Keratinocyte (primary cell): Measurements from ENCODE around the gene DNAJC22. TPM values are rescaled to one million over a fixed set of nuclear protein-coding genes. Genes with fewer than 3 reads are reported as not detected.

Experiments used
- DNase-seq: peaks from one replicate; pipeline ENCODE4 v3.0.0-alpha.2; 2011; ENCODE audit warnings: low read depth, missing footprints, low spot score
- FAIRE-seq: peaks from 2 replicates; lab custom pipeline; 2011; peaks lifted over from hg19 to GRCh38; lab: Jason Lieb, UNC
- H2AFZ ChIP-seq: 2 replicates; pipeline ENCODE4 v1.6.0; 2012; ENCODE audit warnings: low read length, control low read depth, inconsistent platforms; ENCODE audit not compliant: control insufficient read depth
- H3K27ac ChIP-seq: 2 replicates; pipeline ENCODE4 v1.5.1; 2011; ENCODE audit warnings: low read length; ENCODE audit not compliant: control insufficient read depth, insufficient read depth
- H3K27me3 ChIP-seq: 3 replicates; pipeline ENCODE4 v1.6.0; 2011; ENCODE audit warnings: low read length; ENCODE audit not compliant: control insufficient read depth, insufficient read depth; ENCODE audit errors: extremely low read depth
- H3K36me3 ChIP-seq, 2 experiments: 2 replicates in 1 of 2; 3 replicates in 1 of 2; pipeline ENCODE4 v1.5.1; 2011; ENCODE audit warnings: low read length in 2 of 2, mild to moderate bottlenecking in 1 of 2; ENCODE audit not compliant: control insufficient read depth in 2 of 2, insufficient read depth in 2 of 2; ENCODE audit errors: extremely low read depth in 1 of 2
- H3K4me1 ChIP-seq: 3 replicates; pipeline ENCODE4 v1.5.1; 2011; ENCODE audit warnings: low read length; ENCODE audit not compliant: control insufficient read depth, insufficient read depth; ENCODE audit errors: extremely low read depth
- H3K4me2 ChIP-seq: 3 replicates; pipeline ENCODE4 v1.6.0; 2011; ENCODE audit warnings: low read depth, low read length; ENCODE audit not compliant: control insufficient read depth, insufficient read depth; ENCODE audit errors: extremely low read depth
- H3K4me3 ChIP-seq, 3 experiments: fragments of 200-600 bp in 1 of 3; sonication (generic) in 1 of 3; 2 replicates in 2 of 3; 3 replicates in 1 of 3; pipeline ENCODE4 v1.5.1; 2011 to 2016; ENCODE audit warnings: low read length in 3 of 3, mild to moderate bottlenecking in 3 of 3, control low read depth in 2 of 3, inconsistent platforms in 1 of 3, low read depth in 1 of 3, mixed read lengths in 1 of 3, mixed run types in 1 of 3, moderate library complexity in 1 of 3; ENCODE audit not compliant: control insufficient read depth in 2 of 3, insufficient read depth in 2 of 3; ENCODE audit errors: extremely low read depth in 1 of 3
- H3K79me2 ChIP-seq: 2 replicates; pipeline ENCODE4 v1.6.0; 2012; ENCODE audit warnings: low read length; ENCODE audit not compliant: control insufficient read depth, insufficient read depth
- H3K9ac ChIP-seq: 3 replicates; pipeline ENCODE4 v1.6.0; 2011; ENCODE audit warnings: low read length; ENCODE audit not compliant: control insufficient read depth, insufficient read depth; ENCODE audit errors: extremely low read depth
- H3K9me1 ChIP-seq: 3 replicates; pipeline ENCODE4 v1.6.0; 2011; ENCODE audit warnings: low read length; ENCODE audit not compliant: control insufficient read depth, insufficient read depth; ENCODE audit errors: extremely low read depth
- H3K9me3 ChIP-seq: 2 replicates; pipeline ENCODE4 v1.5.1; 2012; ENCODE audit warnings: low read depth, low read length; ENCODE audit not compliant: control insufficient read depth
- H4K20me1 ChIP-seq: 3 replicates; pipeline ENCODE4 v1.6.0; 2011; ENCODE audit warnings: low read length; ENCODE audit not compliant: control insufficient read depth, insufficient read depth; ENCODE audit errors: extremely low read depth
- CTCF ChIP-seq, 3 experiments: IDR thresholded peaks in 1 of 3; conservative IDR thresholded peaks in 1 of 3; optimal IDR thresholded peaks in 1 of 3; 2 replicates in 2 of 3; 3 replicates in 1 of 3; pipeline versions ENCODE3 to v1.5.1; 2011; ENCODE audit warnings: low read length in 3 of 3, mild to moderate bottlenecking in 3 of 3, moderate library complexity in 2 of 3, control low read depth in 1 of 3, inconsistent platforms in 1 of 3; ENCODE audit not compliant: insufficient read depth in 2 of 3; ENCODE audit errors: extremely low read depth in 1 of 3
- EZH2 ChIP-seq: IDR thresholded peaks from one replicate; pipeline ENCODE4 v1.6.1; 2012; ENCODE audit warnings: inconsistent platforms, mild to moderate bottlenecking, low read length, moderate library complexity
- dilution Hi-C: fragments of 300-500 bp; cut with MboI; formaldehyde crosslinking; loops from one replicate; pipeline ENCODE4 v1.7.0; 2020; ENCODE audit warnings: low sequenced_read_pairs; ENCODE audit not compliant: extremely low pct_ligation_motif_present
- polyA plus RNA-seq, 5 experiments: library from polyadenylated mRNA; depleted of rRNA in 3 of 5; stranded (reverse) in 3 of 5; stranded (forward) in 1 of 5; unstranded in 1 of 5; fragments of >200 nt; gene quantifications; 1 replicate in 1 of 5; 2 replicates in 3 of 5; 3 replicates in 1 of 5; pipeline versions ENCODE4 v1.2.1 to v1.2.3, GENCODE V29; 2011 to 2012; ENCODE audit warnings: missing spikeins in 2 of 5, low read depth in 1 of 5, low replicate concordance in 1 of 5

DNAJC22 gene
- polyA plus RNA-seq, 1 donor (not counting 4 experiments of a cell fraction or from before 2014, with no cell fraction given) = not detected

- no peak overlapping the region for H3K4me2 ChIP-seq
These were observed 42.5 kb upstream of the DNAJC22 start for GRCh38 chr12:49304161-49304560.

GRCh38 chr12:49305762-49306510, 40.8 kb upstream of the DNAJC22 start:
- no peak overlapping the region for H2AFZ ChIP-seq
- H3K4me3 ChIP-seq = no peak overlapping the region
- no peaks in the 10 kb centered on the region for H3K27me3 ChIP-seq
- no peak overlapping the region for H3K27ac ChIP-seq
- no peaks in the 10 kb centered on the region for H3K4me1 ChIP-seq
- no peak overlapping the region for H3K4me2 ChIP-seq
- TF ChIP-seq EZH2 (no peak), CTCF (optimal IDR thresholded peaks at IDR 0.05 in 1 of 3, IDR thresholded peaks at IDR 0.05 in 1 of 3, conservative IDR thresholded peaks at IDR 0.05 in 1 of 3; ENCODE audit: extremely low read depth in 1 of 3, insufficient read depth in 2 of 3, low read length in 3 of 3) (no peak)
- H3K9me3 ChIP-seq = no peaks in the 10 kb centered on the region
- H3K79me2 ChIP-seq = no peaks in the 10 kb centered on the region
- H3K36me3 ChIP-seq = no peaks in the 10 kb centered on the region
- DNase-seq = no peak
- no peaks in the 10 kb centered on the region for H4K20me1 ChIP-seq
- no peak overlapping the region for H3K9ac ChIP-seq
- dilution Hi-C loops = no loop called here
- no peaks in the 10 kb centered on the region for H3K9me1 ChIP-seq
- FAIRE-seq = no peak

More at GRCh38 chr12:49304161-49304560, 42.5 kb upstream of the DNAJC22 start:
- no peak for FAIRE-seq
- no peaks in the 10 kb centered on the region for H3K9me3 ChIP-seq
- H2AFZ ChIP-seq = no peak overlapping the region
- dilution Hi-C loops = no loop called here
- H3K4me3 ChIP-seq = no peak overlapping the region
- no peaks in the 10 kb centered on the region for H3K79me2 ChIP-seq
- H3K4me1 ChIP-seq = no peaks in the 10 kb centered on the region
- no peaks in the 10 kb centered on the region for H3K27me3 ChIP-seq
- H3K9me1 ChIP-seq = no peaks in the 10 kb centered on the region
- TF ChIP-seq EZH2 = no peak
- H3K27ac ChIP-seq = no peak overlapping the region
- DNase-seq = no peak
- H3K9ac ChIP-seq = no peak overlapping the region
- H4K20me1 ChIP-seq = no peaks in the 10 kb centered on the region
- H3K36me3 ChIP-seq = no peaks in the 10 kb centered on the region
